ENCODE results near the gene NOS1AP. TPM values are rescaled to one million over a fixed set of nuclear protein-coding genes. Genes with fewer than 3 reads are reported as not detected.

The NOS1AP gene
- total RNA-seq, 1 experiment from 2014 or later, result 5.3 TPM

- CTCF ChIA-PET, result interaction anchor here (1.5 kb wide), 1 partner anchor 26 kb away, joined by 3 read pairs; no protein-coding TSS in a partner anchor
- no peak overlapping the region for H2AFZ ChIP-seq (ENCODE audit: low read depth, low read length, poor library complexity, severe bottlenecking)
- intact Hi-C loops (cut with micrococcal nuclease), result no loop called here
- peak overlapping the region; percentile 69 for H3K27ac ChIP-seq (ENCODE audit: low read depth, low read length)
- TF ChIP-seq SP1 (IDR thresholded peaks at IDR 0.05; ENCODE audit: low read depth), result no peak
- TF ChIP-seq EZH2 (IDR thresholded peaks at IDR 0.05), result no peak
- no peak for TF ChIP-seq POLR2AphosphoS5 (IDR thresholded peaks at IDR 0.05; ENCODE audit: low read depth, low read length)
- TF ChIP-seq ZFX (IDR thresholded peaks at IDR 0.05), result no peak
- TF ChIP-seq CEBPB (IDR thresholded peaks at IDR 0.05; ENCODE audit: low read depth), result no peak
- TF ChIP-seq YY1 (IDR thresholded peaks at IDR 0.05; ENCODE audit: extremely low read depth, insufficient replicate concordance, low read depth, low read length), result no peak
- no peak for TF ChIP-seq CBX3 (IDR thresholded peaks at IDR 0.05; ENCODE audit: low read depth)
- TF ChIP-seq ATF3 (IDR thresholded peaks at IDR 0.05), result no peak
- no peak for TF ChIP-seq POLR2A (IDR thresholded peaks at IDR 0.05; ENCODE audit: borderline replicate concordance, extremely low read depth, insufficient read depth, insufficient read length)
- no peak for TF ChIP-seq EGR1 (IDR thresholded peaks at IDR 0.05; ENCODE audit: low read depth)
- TF ChIP-seq EZH2phosphoT487 (IDR thresholded peaks at IDR 0.05; ENCODE audit: borderline replicate concordance), result no peak
- TF ChIP-seq SRF (IDR thresholded peaks at IDR 0.05; ENCODE audit: low read depth), result no peak
- no peak for TF ChIP-seq ZBTB33 (IDR thresholded peaks at IDR 0.05; ENCODE audit: extremely low read depth, insufficient replicate concordance, low read length)
- no peak for TF ChIP-seq REST (IDR thresholded peaks at IDR 0.05; ENCODE audit: low read depth)
- no peak for TF ChIP-seq RAD21 (IDR thresholded peaks at IDR 0.05; ENCODE audit: low read depth)
- peak overlapping the region; percentile 32 for H3K9ac ChIP-seq (ENCODE audit: low read length)
- peak overlapping the region in 1 of 2 experiments; percentile 32; a peak in 2 of 4 replicates for H3K4me3 ChIP-seq (replicated peaks in 1 of 2; ENCODE audit: low read depth in 1 of 2, low read length in 2 of 2)
- no peaks in the 10 kb centered on the region for H3K79me2 ChIP-seq (ENCODE audit: insufficient read depth, low read length)
- ATAC-seq, result peak; percentile 30
- peaks cover 23 to 30% of the 10 kb centered on the region in 2 experiments for H3K4me1 ChIP-seq (ENCODE audit: control insufficient read depth in 1 of 2, insufficient read depth in 2 of 2, low read length in 2 of 2)
- DNase-seq (ENCODE audit: low read depth, low spot score), result no peak
- H3K4me2 ChIP-seq (ENCODE audit: low read length), result peak overlapping the region; percentile 74
- RAD21 ChIA-PET (ENCODE audit: low non-redundant PET in 1 of 2, low total read pairs in 2 of 2, uncharacterized antibody in 2 of 2, unreplicated experiment in 2 of 2), result interaction anchor here (1.0 to 1.2 kb wide), 3 partner anchors 24 to 27 kb away, joined by 3 to 4 read pairs (median 3); no protein-coding TSS in a partner anchor
- no peaks in the 10 kb centered on the region for H3K9me2 ChIP-seq (ENCODE audit: insufficient read depth)
- no TSS peak for BruUV-seq (replicated peaks)
- H3K9me3 ChIP-seq (ENCODE audit: control insufficient read depth in 1 of 2, insufficient read depth in 1 of 2, low read depth in 1 of 2, low read length in 2 of 2), result no peaks in the 10 kb centered on the region
- H3K36me3 ChIP-seq (ENCODE audit: control insufficient read depth in 1 of 2, insufficient read depth in 2 of 2, low read length in 2 of 2), result no peaks in the 10 kb centered on the region
- no peaks in the 10 kb centered on the region for H3K27me3 ChIP-seq (ENCODE audit: insufficient read depth, low read length)
- POLR2A ChIA-PET, result no interaction called here
- no peaks in the 10 kb centered on the region for H4K20me1 ChIP-seq (ENCODE audit: insufficient read depth)
These were observed 312.7 kb downstream of the NOS1AP start for GRCh38 chr1:162381941-162382750.
